ENCODE data around the gene SDCBP2. TPM values are rescaled to one million over a fixed set of nuclear protein-coding genes. Genes with fewer than 3 reads are reported as not detected.

The SDCBP2 gene
- total and polyA plus RNA-seq, 2 of the 8 experiments (the other 6 are each of a cell fraction or from before 2014, with no cell fraction given) = 4.2 to 6.7 TPM

DNA sequence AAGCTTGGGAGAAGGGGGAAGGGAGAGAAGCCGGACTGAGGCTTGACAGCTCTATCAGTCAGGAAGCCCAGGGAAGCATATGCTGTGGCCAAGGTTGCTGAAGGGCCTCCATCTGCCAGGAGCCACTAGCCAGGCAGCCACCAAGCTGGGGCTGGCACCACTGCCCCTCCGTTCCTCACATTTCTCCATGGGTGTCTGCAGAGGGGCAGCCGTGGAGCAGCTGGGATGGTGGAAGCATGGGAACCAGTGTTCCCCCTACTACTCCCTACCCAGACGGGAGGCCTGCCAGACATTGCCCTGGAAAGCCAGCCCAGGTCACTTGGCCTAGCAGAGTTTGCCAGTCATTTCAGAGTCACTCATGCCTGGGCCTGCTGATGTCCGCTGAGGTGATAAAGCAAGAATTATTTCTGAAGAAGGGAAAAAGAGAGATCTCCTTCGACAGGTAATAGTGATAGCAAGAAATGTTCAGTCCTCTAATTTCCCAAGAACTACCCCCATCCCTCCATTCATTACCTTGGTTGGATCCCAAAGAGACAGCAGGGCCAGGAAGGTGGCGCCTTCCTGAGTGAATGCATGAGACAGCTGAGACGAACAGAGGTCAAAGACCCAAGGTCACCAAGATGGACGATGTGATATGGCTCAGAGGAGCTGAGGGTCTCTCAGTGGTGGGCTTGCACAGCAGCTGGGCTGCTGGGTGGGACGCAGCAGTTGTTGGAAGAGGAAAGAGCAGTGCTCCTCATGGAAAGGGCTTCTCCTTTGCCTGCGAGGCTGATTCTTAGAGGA is 41.0 kb downstream of the SDCBP2 start:
- TF ChIP-seq RXRA (IDR thresholded peaks at IDR 0.05; ENCODE audit: insufficient read depth, low read depth, low read length) (no peak), NRF1 (IDR thresholded peaks at IDR 0.05; ENCODE audit: low read depth, low read length) (no peak), HDAC2 (IDR thresholded peaks at IDR 0.05; ENCODE audit: borderline replicate concordance in 1 of 2, low read depth in 2 of 2, low read length in 2 of 2) (no peak), POU5F1 (IDR thresholded peaks at IDR 0.05; ENCODE audit: low read depth, low read length) (no peak), SRF (IDR thresholded peaks at IDR 0.05; ENCODE audit: low read depth, low read length) (no peak), SUZ12 (IDR thresholded peaks at IDR 0.05; ENCODE audit: low read length) (no peak), KDM4A (IDR thresholded peaks at IDR 0.05; ENCODE audit: low read depth, low read length, severe bottlenecking) (no peak), FOSL1 (IDR thresholded peaks at IDR 0.05; ENCODE audit: insufficient read depth, low read depth, low read length) (no peak), TAF7 (optimal IDR thresholded peaks at IDR 0.05; ENCODE audit: borderline replicate concordance, low read depth, low read length) (no peak), EGR1 (IDR thresholded peaks at IDR 0.05; ENCODE audit: borderline replicate concordance, low read depth, low read length) (no peak)
- TF ChIP-seq, protein P1, sequence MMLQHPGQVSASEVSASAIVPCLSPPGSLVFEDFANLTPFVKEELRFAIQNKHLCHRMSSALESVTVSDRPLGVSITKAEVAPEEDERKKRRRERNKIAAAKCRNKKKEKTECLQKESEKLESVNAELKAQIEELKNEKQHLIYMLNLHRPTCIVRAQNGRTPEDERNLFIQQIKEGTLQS (IDR thresholded peaks at IDR 0.05; ENCODE audit: insufficient read depth, low read depth, low read length) = no peak
- H3K27me3 ChIP-seq (replicated peaks in 1 of 4; ENCODE audit: control insufficient read depth in 3 of 4, extremely low read depth in 1 of 4, insufficient read depth in 3 of 4, low read length in 3 of 4) = no peaks in the 10 kb centered on the region; a peak in 2 of 7 replicates
- H3K23ac ChIP-seq (ENCODE audit: insufficient read length) = no peak overlapping the region
- no peak overlapping the region for H3K4ac ChIP-seq (replicated peaks; ENCODE audit: insufficient read length, low read depth, low read length)
- no peak overlapping the region for H2AFZ ChIP-seq (ENCODE audit: low read length)
- no peaks in the 10 kb centered on the region for H3K79me1 ChIP-seq (ENCODE audit: low read depth, low read length)
- no peaks in the 10 kb centered on the region for H4K20me1 ChIP-seq (replicated peaks in 1 of 2; ENCODE audit: control insufficient read depth in 1 of 2, insufficient read depth in 2 of 2, low read length in 2 of 2)
- no peak overlapping the region for H3K4me3 ChIP-seq (ENCODE audit: extremely low read depth in 1 of 4, insufficient read depth in 2 of 4, low read depth in 3 of 4, low read length in 4 of 4)
- 84% methylated on average over 11 of the region's 11 CpGs; no CpG with 5 or more reads in 1 of the 2 experiments for WGBS, 2 experiments (ENCODE audit: extremely low coverage in 1 of 2, insufficient coverage in 1 of 2, insufficient read length in 1 of 2, insufficient replicate concordance in 2 of 2, low coverage in 1 of 2, low lambda C conversion rate in 2 of 2, missing lambda C conversion rate in 1 of 2)
- H4K91ac ChIP-seq (replicated peaks; ENCODE audit: insufficient read length, low read length) = no peak overlapping the region
- no peak overlapping the region for H3K18ac ChIP-seq (ENCODE audit: extremely low read depth, low read length)
- H3K4me1 ChIP-seq (replicated peaks in 1 of 4; ENCODE audit: control insufficient read depth in 3 of 4, insufficient read depth in 4 of 4, low read length in 3 of 4) = 0 out of 7 replicates have a peak, but pooled peaks cover 0 to 2% (median under 1%) of the 10 kb centered on the region in 4 experiments
- H2BK5ac ChIP-seq (ENCODE audit: low read depth, low read length) = no peak overlapping the region; the same call in 1 of the 2 replicates
- H3K9ac ChIP-seq (replicated peaks in 1 of 4; ENCODE audit: extremely low read depth in 1 of 4, low read depth in 3 of 4, low read length in 3 of 4) = no peak overlapping the region
- no peak overlapping the region for H2BK20ac ChIP-seq (ENCODE audit: low read length)
- no peak overlapping the region for H2BK120ac ChIP-seq (replicated peaks; ENCODE audit: low read depth, low read length)
- H2BK15ac ChIP-seq (ENCODE audit: low read length) = no peak overlapping the region
- no peak overlapping the region for H3K4me2 ChIP-seq (ENCODE audit: insufficient read depth in 1 of 2, low read depth in 2 of 2, low read length in 2 of 2)
- ChIA-PET CTCF (ENCODE audit: partially characterized antibody) (interaction anchor here (0.6 to 2.2 kb wide), 4 partner anchors 12 to 1575 kb away, joined by 3 to 8 read pairs (median 3); no protein-coding TSS in a partner anchor), POLR2A (ENCODE audit: partially characterized antibody) (no interaction called here)
- H4K5ac ChIP-seq (ENCODE audit: insufficient read length, low read depth, low read length) = no peak overlapping the region
- no peaks in the 10 kb centered on the region for H3K23me2 ChIP-seq (ENCODE audit: low read depth, low read length)
- H2AK5ac ChIP-seq (ENCODE audit: low read depth, low read length) = no peak overlapping the region
- DNase-seq (ENCODE audit: low read depth in 1 of 2, low spot score in 2 of 2) = no peak
- H3K36me3 ChIP-seq (ENCODE audit: control insufficient read depth in 2 of 4, insufficient read depth in 4 of 4, low read length in 3 of 4) = no peaks in the 10 kb centered on the region
- no peak overlapping the region for H3K56ac ChIP-seq (replicated peaks; ENCODE audit: insufficient read length, low read depth, low read length)
- H3K79me2 ChIP-seq (ENCODE audit: control insufficient read depth in 1 of 2, insufficient read depth in 2 of 2, low read length in 2 of 2) = no peaks in the 10 kb centered on the region
- H4K8ac ChIP-seq (ENCODE audit: extremely low read depth, insufficient read depth, low read length) = no peak overlapping the region; the same call in 1 of the 2 replicates
- H2BK12ac ChIP-seq (ENCODE audit: low read depth, low read length) = no peak overlapping the region
- no peaks in the 10 kb centered on the region for H3K9me3 ChIP-seq (ENCODE audit: insufficient read depth in 2 of 2, low read depth in 1 of 2, low read length in 1 of 2)
- no peak for FAIRE-seq
- no peak overlapping the region for H3K14ac ChIP-seq (ENCODE audit: insufficient read length)
- no peak overlapping the region for H3K27ac ChIP-seq (ENCODE audit: low read depth, low read length)

All from H1 (cell line).